Type B pancreatic cell (in vitro differentiated cells): ENCODE results near the gene PTP4A1. TPM values are rescaled to one million over a fixed set of nuclear protein-coding genes. Genes with fewer than 3 reads are reported as not detected.
A peak's percentile ranks its signal among the peaks of the same experiment; 100 is the strongest.

Source experiments
- DNase-seq: peaks from one replicate; pipeline ENCODE4 v3.0.0; 2021; ENCODE audit warnings: mixed read lengths; ENCODE audit not compliant: unreplicated experiment; ENCODE audit errors: extremely low spot score
- H3K27ac Mint-ChIP-seq: 2 replicates; pipeline ENCODE4 v1.8.0; 2021; ENCODE audit warnings: mild to moderate bottlenecking, mixed read lengths
- H3K27me3 Mint-ChIP-seq: 2 replicates; pipeline ENCODE4 v1.8.0; 2021; ENCODE audit warnings: mixed read lengths
- H3K36me3 Mint-ChIP-seq: 2 replicates; pipeline ENCODE4 v1.8.0; 2021; ENCODE audit warnings: mixed read lengths
- H3K4me1 Mint-ChIP-seq: one replicate; pipeline ENCODE4 v1.8.0; 2021; ENCODE audit warnings: mixed read lengths; ENCODE audit not compliant: unreplicated experiment
- H3K4me3 Mint-ChIP-seq: 2 replicates; pipeline ENCODE4 v1.8.0; 2021; ENCODE audit warnings: mild to moderate bottlenecking, mixed read lengths
- H3K9me3 Mint-ChIP-seq: 2 replicates; pipeline ENCODE4 v1.8.0; 2021; ENCODE audit warnings: mixed read lengths
- total RNA-seq: library from RNA; stranded (reverse); gene quantifications from 2 replicates; pipeline ENCODE4 v1.2.1, GENCODE V29; 2021; ENCODE audit warnings: low replicate concordance
- TF ChIP-seq, protein P1 (sequence below): fragments of 200-600 bp; sonication (generic); conservative IDR thresholded peaks from 2 replicates; pipeline ENCODE4 v1.5.0; 2021; ENCODE audit warnings: antibody characterized with exemption, mild to moderate bottlenecking

The PTP4A1 gene
- total RNA-seq, 1 donor from 2014 or later, result 85.6 TPM

DNA sequence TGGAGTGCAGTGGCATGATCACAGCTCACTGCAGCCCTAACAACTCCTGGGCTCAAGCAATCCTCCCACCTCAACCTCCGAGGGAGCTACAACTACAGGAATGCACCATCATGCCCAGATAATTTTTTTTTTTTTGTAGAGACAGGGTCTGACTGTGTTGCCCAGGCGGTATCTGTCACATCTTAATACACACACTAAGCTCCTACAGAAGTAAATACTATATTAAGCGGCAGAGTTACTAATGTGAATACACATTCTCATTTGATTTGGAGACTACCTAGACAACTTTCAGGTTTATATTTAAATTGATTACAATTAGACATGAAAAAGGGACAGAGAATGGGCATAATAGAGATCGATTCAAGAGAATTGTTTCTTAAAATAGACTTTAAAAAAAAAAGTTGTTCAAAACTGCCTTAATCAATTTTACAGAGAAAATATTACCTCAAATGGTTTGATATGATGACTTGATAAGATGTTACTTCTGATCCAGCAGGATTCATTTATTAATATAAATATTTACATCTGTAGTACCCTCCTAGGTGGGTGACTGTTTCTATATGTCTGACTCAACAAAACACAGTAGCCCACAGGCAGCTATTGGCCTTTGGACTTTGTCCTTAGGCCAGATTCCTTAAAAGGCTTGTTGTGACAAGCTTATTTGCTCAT is 7.1 kb upstream of the PTP4A1 start:
- H3K36me3 Mint-ChIP-seq, result no peaks in the 10 kb centered on the region
- DNase-seq, result no peak
- H3K4me3 Mint-ChIP-seq, result no peak overlapping the region
- peaks cover 12% of the 10 kb centered on the region for H3K9me3 Mint-ChIP-seq
- H3K4me1 Mint-ChIP-seq, result peaks cover 16% of the 10 kb centered on the region
- TF ChIP-seq, protein P1, sequence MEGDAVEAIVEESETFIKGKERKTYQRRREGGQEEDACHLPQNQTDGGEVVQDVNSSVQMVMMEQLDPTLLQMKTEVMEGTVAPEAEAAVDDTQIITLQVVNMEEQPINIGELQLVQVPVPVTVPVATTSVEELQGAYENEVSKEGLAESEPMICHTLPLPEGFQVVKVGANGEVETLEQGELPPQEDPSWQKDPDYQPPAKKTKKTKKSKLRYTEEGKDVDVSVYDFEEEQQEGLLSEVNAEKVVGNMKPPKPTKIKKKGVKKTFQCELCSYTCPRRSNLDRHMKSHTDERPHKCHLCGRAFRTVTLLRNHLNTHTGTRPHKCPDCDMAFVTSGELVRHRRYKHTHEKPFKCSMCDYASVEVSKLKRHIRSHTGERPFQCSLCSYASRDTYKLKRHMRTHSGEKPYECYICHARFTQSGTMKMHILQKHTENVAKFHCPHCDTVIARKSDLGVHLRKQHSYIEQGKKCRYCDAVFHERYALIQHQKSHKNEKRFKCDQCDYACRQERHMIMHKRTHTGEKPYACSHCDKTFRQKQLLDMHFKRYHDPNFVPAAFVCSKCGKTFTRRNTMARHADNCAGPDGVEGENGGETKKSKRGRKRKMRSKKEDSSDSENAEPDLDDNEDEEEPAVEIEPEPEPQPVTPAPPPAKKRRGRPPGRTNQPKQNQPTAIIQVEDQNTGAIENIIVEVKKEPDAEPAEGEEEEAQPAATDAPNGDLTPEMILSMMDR, result no peak
- no peak overlapping the region for H3K27ac Mint-ChIP-seq
- H3K27me3 Mint-ChIP-seq, result no peaks in the 10 kb centered on the region

DNA sequence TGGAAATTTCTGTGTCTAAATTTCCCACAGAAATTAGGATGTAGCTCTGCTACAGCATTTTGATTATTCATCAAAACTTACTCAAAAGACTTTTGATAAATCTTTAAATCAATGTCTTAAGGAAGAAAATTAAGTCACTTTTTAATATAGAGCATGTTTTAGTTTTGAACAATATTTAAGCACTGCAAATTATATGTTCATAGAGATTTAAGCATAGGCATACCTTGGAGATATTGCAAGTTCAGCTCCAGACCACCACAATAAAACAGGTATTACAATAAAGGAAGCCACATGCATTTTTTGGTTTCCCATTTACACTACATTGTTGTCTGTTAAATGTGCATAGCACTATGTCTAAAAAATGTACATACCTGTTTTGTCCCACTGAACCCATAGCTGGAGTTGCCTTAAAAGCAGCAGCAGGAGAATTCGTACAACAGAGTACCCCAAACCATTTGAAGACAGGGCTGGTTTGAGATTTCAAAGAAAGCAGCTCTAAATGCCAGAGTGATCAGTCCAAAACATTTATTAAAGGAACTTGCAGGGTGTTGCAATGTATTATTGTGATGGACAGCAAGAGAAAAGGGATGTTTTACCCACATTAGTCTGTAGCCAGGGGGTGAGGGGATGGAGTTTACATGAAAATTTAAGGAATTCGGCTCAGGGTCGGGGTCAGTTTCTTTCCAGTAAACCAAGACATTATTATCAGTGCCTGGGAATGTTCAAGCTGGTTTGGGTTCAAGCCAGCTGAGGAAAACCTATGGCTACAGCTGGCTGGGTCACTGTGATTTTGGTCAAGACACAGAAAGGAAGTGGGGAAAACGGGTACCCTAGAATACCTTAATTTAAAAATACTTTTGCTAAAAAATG is 6.3 kb upstream of the PTP4A1 start:
- H3K9me3 Mint-ChIP-seq, result peaks cover 12% of the 10 kb centered on the region
- no peak overlapping the region for H3K4me3 Mint-ChIP-seq
- TF ChIP-seq, protein P1, result no peak
- H3K36me3 Mint-ChIP-seq, result no peaks in the 10 kb centered on the region
- no peaks in the 10 kb centered on the region for H3K27me3 Mint-ChIP-seq
- no peak for DNase-seq
- peaks cover 16% of the 10 kb centered on the region for H3K4me1 Mint-ChIP-seq
- no peak overlapping the region for H3K27ac Mint-ChIP-seq

DNA sequence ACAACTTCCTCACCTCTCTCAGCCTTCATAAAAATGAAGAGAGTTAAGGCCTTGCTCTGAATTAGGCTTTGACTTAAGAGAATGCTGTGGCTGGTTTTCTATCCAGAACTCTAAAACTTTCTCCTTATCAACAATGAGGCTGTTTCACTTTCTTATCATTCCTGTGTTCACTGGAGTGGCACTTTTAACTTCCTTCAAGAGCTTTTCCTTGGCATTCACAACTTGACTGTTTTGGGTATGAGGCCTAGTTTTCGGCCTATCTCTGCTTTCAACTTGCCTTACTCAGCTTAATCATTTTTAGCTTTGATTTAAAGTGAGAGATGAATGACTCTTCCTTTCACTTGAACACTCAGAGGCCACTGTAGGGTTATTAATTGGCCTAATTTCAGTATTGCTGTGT is 4.3 kb upstream of the PTP4A1 start:
- no peaks in the 10 kb centered on the region for H3K27me3 Mint-ChIP-seq
- peaks cover 24% of the 10 kb centered on the region for H3K4me1 Mint-ChIP-seq
- H3K36me3 Mint-ChIP-seq, result no peaks in the 10 kb centered on the region
- no peak for DNase-seq
- H3K4me3 Mint-ChIP-seq, result no peak overlapping the region
- H3K9me3 Mint-ChIP-seq, result peaks cover 12% of the 10 kb centered on the region
- H3K27ac Mint-ChIP-seq, result no peak overlapping the region
- TF ChIP-seq, protein P1, result no peak

DNA sequence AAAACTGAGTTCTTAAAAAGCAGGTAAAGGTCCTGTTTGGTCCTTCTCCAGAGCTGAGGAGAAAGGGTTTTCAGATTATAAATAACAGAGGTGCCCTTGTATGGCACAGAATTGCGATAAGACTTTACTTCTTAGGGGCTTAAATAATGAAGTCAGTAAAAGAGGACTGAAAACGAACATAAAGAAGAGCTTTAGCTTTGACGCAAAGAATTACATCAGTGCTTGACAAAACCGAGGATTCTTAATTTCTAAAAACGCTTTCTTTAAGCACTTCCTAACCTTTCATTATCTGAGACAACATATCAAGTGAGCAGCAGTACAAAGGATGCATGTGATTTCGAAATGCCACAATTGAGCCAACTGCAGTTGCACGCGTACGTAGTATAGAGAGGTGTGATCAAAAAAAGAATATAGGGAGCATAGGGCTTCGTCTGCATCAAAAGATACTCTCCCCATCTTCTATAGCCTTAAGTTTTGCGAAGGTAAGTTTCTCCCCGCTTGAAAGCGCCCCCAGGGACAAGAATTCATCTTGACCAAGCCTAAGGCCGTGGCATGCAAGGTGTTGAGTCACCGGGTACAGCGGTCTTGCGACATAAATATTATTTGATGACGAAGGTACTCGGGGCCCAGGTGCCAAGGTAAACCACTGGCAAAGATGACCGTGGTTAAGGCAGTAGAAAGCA is 778 bp upstream of the PTP4A1 start:
- Mint-ChIP-seq H3K36me3 (peaks cover 14% of the 10 kb centered on the region), H3K27ac (peak overlapping the region; percentile 97), H3K4me1 (peaks cover 29% of the 10 kb centered on the region), H3K9me3 (peaks cover 11% of the 10 kb centered on the region), H3K27me3 (no peaks in the 10 kb centered on the region), H3K4me3 (peak overlapping the region; percentile 86)
- TF ChIP-seq, protein P1, result no peak
- DNase-seq, result no peak

DNA sequence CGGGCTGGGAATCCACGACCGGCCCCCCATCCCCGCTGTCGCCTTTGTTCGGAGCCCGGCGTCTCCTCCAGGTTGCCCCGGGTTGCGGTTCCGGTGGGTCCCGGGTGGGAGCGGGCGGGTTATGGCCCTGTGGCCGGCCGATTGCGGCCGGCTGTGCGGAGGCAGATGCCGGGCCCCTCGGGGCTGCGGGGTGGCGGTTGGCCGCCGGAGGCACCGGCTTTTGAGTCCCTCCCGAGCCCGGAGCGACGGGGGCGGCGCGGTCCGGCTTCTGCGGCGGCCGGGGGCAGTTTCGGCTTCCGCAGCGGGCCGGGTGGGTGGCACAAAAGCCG is 431 bp downstream of the PTP4A1 start:
- Mint-ChIP-seq H3K4me3 (peak overlapping the region; percentile 97), H3K36me3 (peaks cover 22% of the 10 kb centered on the region), H3K9me3 (peaks cover 5% of the 10 kb centered on the region), H3K4me1 (peaks cover 24% of the 10 kb centered on the region), H3K27me3 (no peaks in the 10 kb centered on the region), H3K27ac (peak overlapping the region; percentile 98)
- DNase-seq, result peak; percentile 68
- TF ChIP-seq, protein P1, result no peak
